Right lobe of liver (tissue), 4 donors: ENCODE data around the gene KIAA1549.

Source experiments
- POLR2A ChIP-seq: fragments of 450-650 bp; IDR thresholded peaks from one replicate; pipeline ENCODE4 v1.6.1; 2017; ENCODE audit warnings: antibody characterized with exemption, mild to moderate bottlenecking
- TF ChIP-seq, protein P1 (sequence below), 4 donors: fragments of 200-600 bp in 3 of 4; fragments of 450-650 bp in 1 of 4; IDR thresholded peaks; one replicate each; pipeline versions ENCODE4 v1.5.1 to v1.8.0; 2016 to 2022; ENCODE audit warnings: antibody characterized with exemption in 4 of 4, mild to moderate bottlenecking in 2 of 4
- donor health status: DM: no; HTN: no; CAD: no.
- donor health status: DM: no; HTN: no; CAD: no.
- donor health status: DM: no; HTN: yes; CAD: no.

DNA sequence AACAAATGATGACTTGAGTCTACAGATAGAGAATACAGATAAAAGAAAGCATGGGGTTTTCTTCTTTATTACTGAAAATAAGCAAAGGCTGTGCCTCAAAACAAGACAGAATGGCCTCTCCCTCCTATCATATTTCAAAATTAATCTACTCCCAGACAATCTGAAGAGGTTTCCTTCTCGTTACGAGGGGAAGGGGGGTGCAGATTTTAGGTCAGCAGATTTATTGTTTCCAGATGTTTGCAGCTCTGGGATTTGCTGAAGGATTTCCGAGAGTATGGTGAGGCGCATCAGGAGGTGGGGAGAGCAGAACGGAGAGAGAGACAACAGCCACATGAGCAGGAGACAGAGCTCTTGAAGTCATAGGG, 89.8 kb downstream of the KIAA1549 start:
- TF ChIP-seq POLR2A = no peak
- TF ChIP-seq, protein P1, sequence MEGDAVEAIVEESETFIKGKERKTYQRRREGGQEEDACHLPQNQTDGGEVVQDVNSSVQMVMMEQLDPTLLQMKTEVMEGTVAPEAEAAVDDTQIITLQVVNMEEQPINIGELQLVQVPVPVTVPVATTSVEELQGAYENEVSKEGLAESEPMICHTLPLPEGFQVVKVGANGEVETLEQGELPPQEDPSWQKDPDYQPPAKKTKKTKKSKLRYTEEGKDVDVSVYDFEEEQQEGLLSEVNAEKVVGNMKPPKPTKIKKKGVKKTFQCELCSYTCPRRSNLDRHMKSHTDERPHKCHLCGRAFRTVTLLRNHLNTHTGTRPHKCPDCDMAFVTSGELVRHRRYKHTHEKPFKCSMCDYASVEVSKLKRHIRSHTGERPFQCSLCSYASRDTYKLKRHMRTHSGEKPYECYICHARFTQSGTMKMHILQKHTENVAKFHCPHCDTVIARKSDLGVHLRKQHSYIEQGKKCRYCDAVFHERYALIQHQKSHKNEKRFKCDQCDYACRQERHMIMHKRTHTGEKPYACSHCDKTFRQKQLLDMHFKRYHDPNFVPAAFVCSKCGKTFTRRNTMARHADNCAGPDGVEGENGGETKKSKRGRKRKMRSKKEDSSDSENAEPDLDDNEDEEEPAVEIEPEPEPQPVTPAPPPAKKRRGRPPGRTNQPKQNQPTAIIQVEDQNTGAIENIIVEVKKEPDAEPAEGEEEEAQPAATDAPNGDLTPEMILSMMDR (IDR thresholded peaks at IDR 0.05) = no peak
